MV-4-11 (cell line): Measurements from ENCODE around the gene THRB.

Experiments
- DNase-seq: peaks from one replicate; lab custom pipeline; 2025; lab: John Stamatoyannopoulos, UW

THRB gene

DNA sequence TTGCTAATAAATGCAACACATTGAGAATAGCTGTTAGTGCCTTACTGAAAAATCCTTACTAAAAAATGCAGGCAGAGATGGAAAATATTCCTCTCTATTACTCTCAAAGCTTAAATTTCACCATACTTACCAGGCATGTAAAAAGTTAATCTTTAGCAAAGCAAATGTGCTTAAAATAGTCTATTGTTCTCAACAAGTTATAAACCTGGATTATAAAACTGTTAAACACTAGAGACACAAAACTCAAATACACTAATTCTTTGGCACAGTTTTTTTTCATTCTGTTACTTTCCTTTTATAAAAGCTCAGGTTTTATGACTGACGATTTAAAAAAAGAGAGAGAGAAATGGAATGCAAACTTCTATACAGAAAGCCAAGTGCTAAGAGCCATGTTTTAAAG is 119.8 kb downstream of the THRB start:
- no peak for DNase-seq

DNA sequence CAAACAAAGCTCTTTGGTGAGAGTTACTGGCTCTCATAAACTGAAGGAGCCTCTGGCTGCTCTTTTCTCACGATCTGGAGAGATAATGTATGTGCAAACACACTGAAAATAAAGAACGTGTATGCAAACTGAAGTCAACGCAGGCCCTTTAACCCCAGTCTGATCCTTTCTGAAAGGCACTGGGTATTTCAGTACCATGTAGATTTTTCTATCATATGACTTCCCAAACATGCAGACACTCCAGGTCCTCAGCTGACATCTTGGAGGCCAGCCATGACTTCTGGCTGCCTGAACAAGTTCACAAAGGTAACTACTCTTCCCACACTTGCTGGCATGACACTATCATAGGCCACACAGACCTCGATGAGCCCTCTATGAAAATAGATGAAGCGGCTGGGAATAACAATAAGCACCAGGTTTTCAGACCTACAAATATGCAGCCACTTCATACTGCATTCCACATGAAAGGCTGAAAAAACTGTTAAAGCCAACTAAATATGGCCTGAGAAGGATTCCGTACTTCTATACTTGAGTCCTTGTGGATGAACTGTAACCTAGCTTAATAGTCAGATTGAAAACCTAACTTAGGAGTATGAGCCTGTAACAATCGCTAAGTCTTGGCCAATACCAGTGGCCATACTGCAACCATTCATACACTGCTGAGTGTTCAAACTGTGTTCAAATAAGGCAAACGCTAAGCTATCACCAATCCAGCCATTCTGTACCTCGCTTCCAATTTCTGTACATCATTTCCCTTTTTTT is 121.3 kb downstream of the THRB start:
- DNase-seq = no peak

DNA sequence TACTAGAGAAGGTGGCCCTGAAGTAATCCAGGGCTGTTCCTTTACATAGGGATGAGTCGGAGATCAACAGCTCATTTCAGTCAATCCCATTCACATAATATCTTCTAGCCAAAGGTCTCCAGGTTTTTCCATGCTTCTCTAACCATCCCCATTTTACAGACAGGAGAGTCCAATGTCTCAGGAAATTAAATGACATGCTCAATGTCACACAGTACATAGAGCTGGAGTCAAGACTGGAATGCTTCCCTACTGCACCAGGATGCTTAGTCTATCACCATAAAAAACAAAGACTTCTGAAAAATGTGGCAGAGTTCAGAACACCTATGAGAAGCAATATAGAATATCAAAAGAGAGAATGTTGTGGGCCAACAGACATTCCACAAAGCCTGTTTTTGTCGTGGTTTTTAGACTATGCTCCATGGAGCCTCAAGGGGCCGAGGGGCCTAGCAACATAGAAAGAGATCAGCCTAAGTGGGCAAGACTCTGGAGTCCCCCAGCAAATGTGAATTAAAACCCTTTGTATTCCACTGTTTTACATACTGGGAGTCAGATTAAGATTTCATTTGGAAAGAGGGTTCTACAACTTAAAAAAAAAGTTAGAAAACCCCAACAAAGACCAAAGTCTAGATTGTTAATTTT is 122.0 kb downstream of the THRB start:
- no peak for DNase-seq

DNA sequence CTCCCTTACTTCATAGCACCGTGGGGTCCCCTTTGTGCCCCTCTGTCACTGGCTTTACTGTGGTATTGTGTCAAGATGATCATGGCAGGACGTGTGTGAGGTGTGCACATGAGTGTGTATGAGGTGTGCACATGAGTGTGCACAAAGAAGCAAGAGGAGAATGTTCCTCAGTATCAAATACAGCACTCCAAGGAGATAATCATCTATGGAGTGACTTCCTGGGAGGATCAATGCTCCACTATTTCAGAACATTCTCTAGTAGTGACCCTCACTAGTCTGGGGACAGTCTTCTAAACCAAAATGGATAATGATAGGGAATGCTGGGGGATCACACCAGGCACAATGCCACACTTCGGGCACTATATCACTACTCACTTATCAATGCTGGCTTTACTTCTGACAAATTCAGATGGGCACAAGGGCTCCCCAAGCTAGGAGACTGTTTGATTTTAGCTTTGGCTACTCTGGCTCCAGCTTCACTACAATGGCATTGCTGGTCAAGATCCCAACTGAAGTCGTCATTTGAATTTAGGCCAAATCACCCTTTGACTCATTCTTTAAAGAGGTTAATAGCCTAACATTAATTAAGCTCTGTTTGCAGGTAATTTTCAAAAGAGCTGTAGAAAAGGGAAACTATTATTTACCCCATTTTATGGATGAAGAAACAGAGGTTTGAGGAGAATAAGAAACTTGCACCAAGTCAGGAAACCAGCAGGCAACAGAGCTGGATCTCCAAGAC is 124.1 kb downstream of the THRB start:
- DNase-seq = no peak

DNA sequence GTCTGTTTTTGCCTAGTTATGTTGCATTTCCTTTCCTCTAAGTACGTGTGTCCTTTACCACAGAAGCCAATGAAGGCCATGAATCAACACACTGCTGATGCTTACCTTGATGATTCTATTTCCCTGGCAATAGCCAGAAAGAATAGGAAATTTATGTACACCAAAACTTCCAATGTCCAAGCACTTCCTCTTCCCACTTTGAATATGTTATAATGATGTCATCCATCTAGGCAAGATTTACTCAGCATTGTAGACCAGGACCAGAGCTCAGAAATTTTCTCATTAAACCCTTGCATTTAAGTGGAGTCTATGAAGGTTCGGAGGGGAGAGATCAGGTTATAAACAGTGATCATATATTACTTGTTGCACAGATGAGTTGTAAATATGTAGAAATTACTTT is 126.0 kb downstream of the THRB start:
- no peak for DNase-seq

DNA sequence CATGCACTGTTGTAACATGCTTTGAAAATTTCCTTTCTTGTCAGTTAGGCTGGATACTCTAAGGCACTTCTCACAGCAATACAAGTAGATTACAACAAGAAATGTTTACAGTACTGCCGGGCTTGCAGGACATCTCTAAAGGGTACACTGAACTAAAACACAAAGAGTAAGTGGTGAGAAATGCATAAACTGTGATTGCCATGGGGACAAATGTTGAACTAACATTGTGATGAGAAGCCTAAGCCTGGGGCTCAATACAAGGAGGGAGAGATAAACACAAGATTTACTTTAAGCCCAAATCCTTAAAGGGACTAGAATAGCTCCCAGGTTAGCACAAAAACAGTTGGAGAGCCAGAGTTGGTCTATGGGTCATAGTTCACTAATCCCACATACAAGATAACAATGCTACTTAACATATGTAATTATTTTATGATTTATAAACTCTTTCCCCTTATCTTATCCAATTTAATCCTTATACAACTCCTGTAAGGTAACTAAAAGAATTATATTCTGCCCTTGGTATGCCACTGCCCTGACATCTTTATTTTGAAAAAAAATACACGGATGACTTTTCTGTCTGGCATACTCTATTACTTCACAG is 126.9 kb downstream of the THRB start:
- DNase-seq = no peak

DNA sequence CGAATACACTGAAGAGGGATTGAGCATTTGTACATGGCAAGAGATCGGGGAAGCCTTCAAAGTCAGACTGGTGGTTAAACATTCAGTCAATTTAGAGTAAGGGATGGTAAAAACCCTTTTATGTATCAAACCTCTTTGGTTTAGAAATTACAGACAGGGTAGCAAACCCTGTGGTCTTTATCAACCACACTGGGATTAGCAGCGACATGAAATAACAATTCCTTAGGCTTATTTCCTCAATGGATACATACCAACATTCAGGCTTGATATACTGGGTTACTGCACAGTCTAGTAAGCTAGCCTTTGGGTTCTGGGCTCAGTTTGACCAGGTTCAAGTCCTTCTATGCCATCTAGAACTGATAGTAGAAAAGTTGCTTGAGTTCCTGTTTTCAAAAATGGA is 127.4 kb downstream of the THRB start:
- no peak for DNase-seq

DNA sequence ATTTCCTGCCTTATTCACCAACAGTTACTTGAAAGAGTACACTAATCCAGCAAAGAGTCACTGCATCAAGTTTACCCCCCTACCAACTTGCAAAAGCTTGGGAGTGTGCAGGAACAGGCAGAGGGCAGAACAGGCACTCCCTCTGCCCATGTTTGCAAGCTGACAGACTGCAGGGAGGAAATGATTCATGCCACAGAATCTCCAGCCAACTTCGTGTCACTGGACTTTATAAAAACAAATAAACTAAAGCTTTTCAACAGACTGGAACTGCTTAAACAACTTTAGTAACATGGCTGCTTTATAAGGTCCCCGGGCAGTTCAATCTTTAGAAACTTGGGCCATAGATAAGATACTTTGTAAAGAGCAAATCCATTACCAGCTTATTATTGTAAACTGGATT is 129.5 kb downstream of the THRB start:
- no peak for DNase-seq

DNA sequence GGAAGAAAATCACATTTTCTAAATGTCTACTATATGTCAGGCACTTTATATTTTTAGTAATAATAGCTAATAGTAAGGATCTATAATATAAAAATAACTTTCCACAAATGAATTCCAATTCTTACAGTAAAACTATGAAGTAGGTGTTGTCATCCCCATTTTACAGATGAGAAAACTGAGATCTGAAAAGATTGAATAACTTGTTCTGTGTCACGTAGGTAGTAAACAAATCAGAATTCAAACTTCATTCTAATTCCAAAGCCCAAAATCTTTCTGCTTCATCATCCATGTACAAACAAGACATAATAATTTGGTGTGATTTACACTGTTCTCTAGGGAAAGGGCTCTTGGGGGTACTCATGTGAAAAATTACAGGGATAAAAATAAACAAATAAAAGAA is 130.3 kb downstream of the THRB start:
- DNase-seq = no peak

DNA sequence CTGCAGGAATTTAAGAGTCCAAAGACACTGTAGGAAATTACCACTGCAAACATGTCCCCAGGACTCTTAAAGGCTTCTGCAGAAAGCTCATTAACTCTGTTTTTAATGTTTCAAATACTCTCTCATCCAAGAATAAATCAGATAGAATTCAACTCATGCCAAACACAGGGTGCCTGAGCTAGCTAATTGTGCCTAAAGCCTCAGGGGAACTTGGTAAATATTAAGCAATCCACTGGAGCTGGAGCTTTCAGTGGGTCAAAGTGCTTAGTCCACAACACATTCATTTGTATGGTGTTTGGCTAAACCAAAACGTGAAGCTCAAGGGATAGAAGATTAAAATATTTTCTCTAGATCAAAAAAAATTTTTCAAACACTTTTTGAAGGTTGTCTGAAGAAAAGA is 131.4 kb downstream of the THRB start:
- DNase-seq = no peak

DNA sequence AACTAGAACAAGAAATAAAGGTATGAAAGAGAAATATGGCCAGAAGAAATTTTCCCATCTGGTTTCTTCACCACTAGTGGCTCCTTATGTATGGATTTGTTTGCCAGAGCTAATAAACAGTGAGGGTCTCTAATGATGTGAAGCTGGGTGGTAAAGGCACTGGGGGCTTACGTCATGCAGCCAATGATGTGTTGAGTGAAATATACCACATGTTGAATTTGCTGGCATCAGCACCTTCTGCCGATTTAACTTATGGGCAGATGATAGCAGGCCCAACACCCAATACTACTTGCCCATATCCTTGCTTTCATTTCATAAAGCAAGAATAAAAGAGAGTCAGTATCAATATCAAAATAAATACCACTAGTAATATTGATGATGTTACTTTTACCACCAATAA is 133.0 kb downstream of the THRB start:
- no peak for DNase-seq

DNA sequence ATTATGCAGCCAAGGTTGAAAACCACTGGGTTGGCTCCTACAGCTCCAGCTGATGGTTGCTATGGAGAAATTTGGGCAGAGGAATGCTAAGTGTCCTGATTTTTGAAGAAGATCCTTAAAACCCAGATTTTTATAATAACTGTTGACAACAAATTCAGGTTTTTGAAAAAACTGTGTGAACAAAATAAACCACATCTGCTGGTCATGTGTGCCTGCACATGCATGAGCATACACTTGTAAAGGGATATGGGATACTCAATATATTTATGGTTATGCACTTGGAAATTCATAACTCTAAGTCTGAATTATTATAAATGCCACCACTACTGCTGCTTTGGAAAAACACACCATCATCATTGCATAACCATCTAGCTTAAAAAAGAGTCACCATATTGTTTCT is 133.7 kb downstream of the THRB start:
- DNase-seq = no peak

DNA sequence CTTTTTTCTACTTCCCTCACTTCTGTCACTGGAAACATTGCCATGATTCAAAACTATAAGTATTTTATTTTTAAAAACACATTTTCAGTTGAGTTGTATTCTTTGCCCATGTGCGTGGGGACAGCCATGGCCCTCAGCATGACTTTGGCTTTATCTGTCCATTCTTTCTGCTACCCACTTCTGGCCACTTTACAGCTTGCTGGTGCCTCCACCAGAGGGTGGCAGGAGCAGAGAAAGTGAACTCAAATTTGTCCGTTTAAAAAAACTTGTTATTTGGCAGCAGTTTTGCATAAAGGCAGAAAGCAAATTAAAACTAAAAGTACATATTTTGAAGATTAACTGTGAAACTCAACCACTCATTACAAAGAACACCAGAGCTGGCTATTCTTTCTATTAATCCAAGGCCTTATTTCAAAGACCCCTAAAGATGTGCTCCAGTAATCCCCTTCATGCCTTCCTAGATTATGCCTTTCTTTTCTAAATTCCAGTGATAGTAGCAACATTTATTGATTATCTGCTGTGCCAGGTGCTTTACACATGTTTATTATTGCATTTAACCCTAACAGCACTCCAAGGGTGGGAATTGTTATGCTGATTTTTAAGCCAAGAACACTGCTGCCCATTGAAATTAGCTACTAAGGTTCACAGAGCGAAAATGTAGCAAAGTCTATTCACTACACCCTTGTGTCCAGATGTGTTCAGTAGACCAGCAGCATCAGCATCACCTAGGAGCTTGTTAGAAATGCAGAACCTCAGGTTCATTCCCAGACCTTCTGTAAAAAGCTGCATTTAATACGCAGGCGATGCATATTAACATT is 134.8 kb downstream of the THRB start:
- DNase-seq = no peak

DNA sequence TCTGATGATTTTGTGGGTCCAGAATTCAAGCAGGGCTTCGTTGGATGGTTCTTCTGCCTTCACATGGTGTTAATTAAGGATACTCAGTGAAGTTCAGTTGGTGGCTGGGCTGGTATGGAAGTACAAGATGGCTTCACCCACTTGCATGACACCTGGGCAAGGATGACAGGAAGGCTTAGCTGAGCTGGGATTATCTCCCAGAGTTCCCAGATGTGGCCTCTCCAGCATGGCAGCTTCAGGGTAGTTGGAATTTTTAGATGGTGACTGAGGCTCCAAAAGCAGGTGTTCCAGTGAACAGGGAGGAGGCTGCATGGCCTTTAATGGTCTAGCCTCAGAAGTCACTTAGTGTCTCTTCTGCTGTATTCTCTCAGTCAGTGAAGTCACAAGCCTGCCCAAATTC is 135.5 kb downstream of the THRB start:
- DNase-seq = no peak

DNA sequence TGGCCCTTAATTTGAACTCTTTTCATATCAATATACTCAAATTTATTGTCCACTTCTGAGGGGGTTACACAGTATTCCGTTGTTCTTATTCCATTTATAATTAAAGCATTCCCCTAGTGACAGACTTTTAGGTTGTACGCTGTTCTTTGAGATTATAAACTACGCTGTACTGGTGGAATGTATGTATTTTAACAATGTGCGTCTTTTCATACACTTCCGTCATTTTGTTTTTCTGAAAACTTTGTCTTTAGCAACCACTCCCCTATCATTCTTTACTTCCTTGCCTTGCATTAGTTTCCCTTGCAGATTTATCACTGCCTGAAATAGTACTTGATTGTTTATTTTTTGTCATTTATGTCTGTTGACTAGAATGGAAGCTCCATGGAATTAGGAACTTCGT is 137.0 kb downstream of the THRB start:
- DNase-seq = no peak

DNA sequence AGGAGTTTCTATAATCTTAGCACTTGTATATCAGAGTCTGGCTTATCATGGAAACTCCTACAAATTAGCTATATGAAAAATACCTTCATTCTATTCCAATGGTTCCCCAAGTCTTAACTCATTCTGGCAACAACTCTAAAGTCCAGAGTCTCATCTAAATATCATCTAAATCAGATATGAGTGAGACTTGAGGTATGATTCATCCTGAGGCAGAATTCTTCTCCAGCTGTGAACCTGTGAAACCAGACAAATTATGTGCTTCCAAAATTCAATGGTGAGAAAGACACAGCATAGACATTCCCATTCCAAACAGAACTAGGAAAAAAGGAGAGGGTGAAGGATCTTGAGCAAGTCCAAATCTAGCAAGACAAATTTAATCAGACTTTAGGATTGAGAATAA is 138.8 kb downstream of the THRB start:
- no peak for DNase-seq

DNA sequence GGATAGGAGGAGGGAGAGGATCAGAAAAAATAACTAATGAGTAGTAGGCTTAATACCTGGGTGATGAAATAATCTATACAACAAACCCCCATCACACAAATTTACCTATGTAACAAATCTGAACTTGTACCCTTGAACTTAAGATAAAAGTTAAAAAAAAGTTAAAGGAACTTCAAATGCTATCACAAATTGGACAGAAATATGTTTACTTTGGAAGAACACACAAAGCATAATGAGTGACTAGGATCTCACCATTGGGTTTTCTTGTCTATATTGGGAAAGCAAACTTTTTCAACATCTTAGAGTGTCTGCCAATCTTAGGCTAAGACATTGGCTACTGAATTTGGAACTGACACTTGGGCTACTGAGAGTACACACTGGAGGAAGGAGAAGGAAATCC is 140.4 kb downstream of the THRB start:
- DNase-seq = no peak

DNA sequence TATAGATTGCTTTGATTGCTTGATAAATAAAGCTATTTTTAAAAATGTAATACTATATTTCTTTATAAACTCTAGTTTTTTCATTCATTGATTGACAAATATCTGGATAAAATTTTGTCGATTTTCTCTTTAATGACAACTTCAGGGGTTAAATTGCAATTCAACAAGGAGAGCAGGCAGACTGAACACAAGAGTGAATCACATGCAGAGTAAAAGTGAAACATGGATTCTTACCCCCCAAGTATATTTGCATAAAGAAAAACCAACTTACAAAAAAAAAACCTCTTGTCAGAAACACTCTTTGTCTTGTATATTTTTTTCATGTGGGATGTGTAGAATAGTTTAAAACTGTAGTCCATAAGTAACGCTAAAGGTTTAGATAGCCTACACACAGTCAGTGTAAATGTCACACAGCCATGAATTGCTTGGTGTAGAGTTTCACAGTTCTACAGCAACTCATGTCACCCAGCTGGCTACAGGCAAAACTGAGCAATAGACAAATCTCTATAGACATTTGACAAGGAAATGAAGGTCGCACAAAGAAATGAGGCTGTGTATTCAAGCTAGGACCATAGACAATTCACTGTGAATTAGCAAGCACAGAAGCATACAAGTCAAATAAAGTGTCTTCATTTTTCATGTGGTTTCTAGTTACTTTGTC is 141.6 kb downstream of the THRB start:
- no peak for DNase-seq

DNA sequence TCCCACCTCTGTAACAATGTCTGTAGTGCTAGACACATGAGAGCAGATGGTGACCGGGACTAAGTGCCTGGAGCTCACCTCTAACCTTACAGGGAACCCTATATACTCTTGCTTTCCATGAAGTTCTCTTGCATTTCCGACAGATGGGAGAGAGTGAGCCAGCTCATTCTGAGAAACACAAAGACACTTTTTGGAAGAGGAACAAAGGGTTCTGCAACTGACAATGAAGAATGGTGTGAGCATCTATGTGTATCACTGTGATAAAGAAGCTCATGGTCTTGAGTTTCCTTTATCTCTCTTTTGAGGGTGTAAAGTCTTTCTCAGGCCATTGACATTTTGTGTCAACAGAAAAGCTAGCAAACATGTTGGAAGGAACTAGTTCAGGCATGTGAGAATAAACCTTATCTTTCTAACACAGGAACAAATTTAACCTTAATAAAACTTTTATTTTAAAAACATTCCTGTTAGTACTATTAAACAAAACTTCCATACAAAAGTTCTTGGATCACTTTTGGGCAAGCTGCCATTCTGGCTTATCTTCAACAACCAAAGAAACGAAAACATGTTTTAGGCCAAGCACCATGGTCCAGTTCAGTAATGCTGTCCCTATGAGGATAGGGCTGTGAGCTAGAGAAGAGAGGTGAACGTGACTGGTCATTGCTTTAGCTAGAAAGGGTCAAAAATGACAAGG is 142.7 kb downstream of the THRB start:
- DNase-seq = no peak

DNA sequence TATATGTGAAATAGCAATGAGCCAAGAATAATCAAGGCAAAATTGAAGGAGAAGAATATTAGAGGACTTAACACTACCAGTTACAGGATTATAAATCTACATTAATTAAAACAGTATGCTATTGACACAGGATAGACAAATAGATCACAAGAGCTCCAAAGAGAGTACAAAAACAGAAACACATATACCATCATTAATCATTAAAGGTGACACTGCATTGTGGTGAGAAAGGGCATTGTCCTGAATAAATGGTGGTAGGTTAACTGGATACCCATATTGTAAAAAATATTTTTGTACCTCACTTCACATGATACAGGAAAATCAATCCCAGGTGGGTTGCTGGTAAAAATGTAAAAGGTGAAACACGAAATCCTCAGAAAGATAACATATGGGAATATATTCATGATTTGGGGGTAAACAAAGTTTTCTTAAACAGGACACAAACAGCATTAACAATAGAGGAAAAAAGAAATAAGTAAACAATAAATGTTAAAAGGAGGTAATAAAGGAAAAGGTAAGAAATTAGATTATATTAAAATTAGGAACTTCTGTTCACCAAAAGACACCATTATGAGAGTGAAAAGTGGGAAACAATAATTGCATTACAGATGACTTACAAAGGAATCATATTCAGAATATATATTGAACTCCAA is 145.2 kb downstream of the THRB start:
- no peak for DNase-seq
